K562 (cell line): Measurements from ENCODE around the gene ZFPM1. TPM values are rescaled to one million over a fixed set of nuclear protein-coding genes. Genes with fewer than 3 reads are reported as not detected.

Experiments used
- E2F3 ChIP-seq: fragments of 250-450 bp; sonication (Bioruptor Pico); IDR thresholded peaks from 2 replicates; pipeline ENCODE4 v1.4.0; 2020; ENCODE audit warnings: mild to moderate bottlenecking
- FIP1L1 ChIP-seq: fragments of 200-400 bp; formaldehyde crosslinking; IDR thresholded peaks from 2 replicates; pipeline ENCODE4 v1.6.1; 2018; ENCODE audit warnings: mild to moderate bottlenecking, low read depth, low read length; ENCODE audit not compliant: poor library complexity, severe bottlenecking
- FOS ChIP-seq: IDR thresholded peaks from 3 replicates; pipeline ENCODE4 v1.6.1; 2011; ENCODE audit not compliant: insufficient read length; ENCODE audit errors: extremely low read depth
- HCFC1 ChIP-seq: IDR thresholded peaks from 2 replicates; pipeline ENCODE4 v1.6.1; 2012; ENCODE audit warnings: low read depth, low read length, improper control_type of control experiment
- HMG20B ChIP-seq: fragments of 250-450 bp; sonication (Bioruptor Pico); IDR thresholded peaks from 2 replicates; pipeline ENCODE4 v1.5.0; 2021; ENCODE audit warnings: mild to moderate bottlenecking
- HOXB6 ChIP-seq: fragments of 250-450 bp; sonication (Bioruptor Pico); IDR thresholded peaks from 2 replicates; pipeline ENCODE4 v1.5.1; 2022; ENCODE audit warnings: mild to moderate bottlenecking, borderline replicate concordance
- KDM1A ChIP-seq, 2 experiments: fragments of 450-650 bp; IDR thresholded peaks; 2 replicates each; pipeline ENCODE4 v1.6.1; 2016; ENCODE audit warnings: mild to moderate bottlenecking in 2 of 2
- MAFK ChIP-seq: IDR thresholded peaks from 2 replicates; pipeline ENCODE4 v1.6.1; 2011; ENCODE audit warnings: low read length, improper control_type of control experiment
- NCOA2 ChIP-seq, 2 experiments: fragments of 450-650 bp; IDR thresholded peaks; 2 replicates each; pipeline ENCODE4 v1.6.1; 2018; ENCODE audit warnings: mild to moderate bottlenecking in 2 of 2, moderate library complexity in 1 of 2; ENCODE audit not compliant: partially characterized antibody in 2 of 2
- NFIX ChIP-seq: fragments of 250-450 bp; sonication (Bioruptor Pico); IDR thresholded peaks from 2 replicates; pipeline ENCODE4 v1.4.0; 2020; ENCODE audit warnings: low read depth, mild to moderate bottlenecking, moderate library complexity
- POU5F1 ChIP-seq: fragments of 150-350 bp; IDR thresholded peaks from 2 replicates; pipeline ENCODE4 v1.6.1; 2014; ENCODE audit warnings: borderline replicate concordance, low read length, low read depth, mild to moderate bottlenecking; ENCODE audit not compliant: partially characterized antibody
- RCOR1 ChIP-seq, 2 experiments: IDR thresholded peaks; 2 replicates each; pipeline ENCODE4 v1.6.1; 2012; ENCODE audit warnings: low read depth in 2 of 2, low read length in 2 of 2, borderline replicate concordance in 1 of 2, improper control_type of control experiment in 1 of 2
- RUNX1 ChIP-seq: sonication (generic); IDR thresholded peaks from 2 replicates; pipeline ENCODE4 v1.6.1; 2016; ENCODE audit warnings: antibody characterized with exemption, low read depth
- TBP ChIP-seq: optimal IDR thresholded peaks from 2 replicates; pipeline ENCODE3; 2011; ENCODE audit warnings: low read depth, low read length, improper control_type of control experiment
- ZFP30 ChIP-seq: fragments of 250-450 bp; sonication (Bioruptor Pico); IDR thresholded peaks from 2 replicates; pipeline ENCODE4 v1.8.0; 2022; ENCODE audit warnings: moderate library complexity, mild to moderate bottlenecking, inconsistent platforms, borderline replicate concordance
- ZNF445 ChIP-seq: fragments of 250-450 bp; sonication (Bioruptor Pico); IDR thresholded peaks from 2 replicates; pipeline ENCODE4 v1.4.0; 2020; ENCODE audit warnings: low read depth, mild to moderate bottlenecking, moderate library complexity
- polyA plus RNA-seq, 8 experiments: library from polyadenylated mRNA; depleted of rRNA in 4 of 8; stranded (reverse) in 5 of 8; unstranded in 3 of 8; fragments of >200 nt; fragmentation: Nextera tagmentation in 2 of 8; fragmentation: Illumina TruSeq in 1 of 8; extraction: Ambion mirVana in 2 of 8; extraction: Trizol in 1 of 8; gene quantifications; 2 replicates each; pipeline versions ENCODE4 v1.2.1 to v1.2.3, GENCODE V29; 2011 to 2014; ENCODE audit warnings: inconsistent platforms in 1 of 8, missing spikeins in 1 of 8
- total RNA-seq, 7 experiments: library from RNA; depleted of rRNA in 6 of 7; stranded (reverse); fragments of >200 nt in 6 of 7; fragmentation: Illumina TruSeq in 2 of 7; extraction: Trizol in 2 of 7; gene quantifications; 2 replicates each; pipeline versions ENCODE4 v1.2.1 to v1.2.3, GENCODE V29; 2011 to 2021; ENCODE audit warnings: low replicate concordance in 1 of 7
- TF ChIP-seq, protein P1 (sequence below): sonication (generic); formaldehyde crosslinking; IDR thresholded peaks from 2 replicates; pipeline ENCODE4 v1.8.1; 2023; ENCODE audit warnings: mild to moderate bottlenecking, missing genetic modification reagents
- TF ChIP-seq, protein P2 (sequence below): fragments of 250-450 bp; sonication (Bioruptor Pico); IDR thresholded peaks from 2 replicates; pipeline ENCODE4 v1.8.0; 2021; ENCODE audit warnings: moderate library complexity, mild to moderate bottlenecking, inconsistent platforms
- TF ChIP-seq, protein P3 (sequence below): fragments of 250-450 bp; sonication (Bioruptor Pico); IDR thresholded peaks from 2 replicates; pipeline ENCODE4 v1.8.0; 2022; ENCODE audit warnings: inconsistent platforms, mild to moderate bottlenecking, moderate library complexity, borderline replicate concordance
- TF ChIP-seq, protein P4 (sequence below), 2 experiments: fragments of 150-350 bp in 1 of 2; IDR thresholded peaks; 2 replicates each; pipeline ENCODE4 v1.6.1; 2012 to 2016; ENCODE audit warnings: low read depth in 2 of 2, low read length in 2 of 2, mild to moderate bottlenecking in 1 of 2, moderate library complexity in 1 of 2

The ZFPM1 gene
- total and polyA plus RNA-seq, 9 of the 15 experiments (the other 6 are each of a cell fraction or from before 2014, with no cell fraction given): 0.03 to 35.9 (median 1.4) TPM

DNA sequence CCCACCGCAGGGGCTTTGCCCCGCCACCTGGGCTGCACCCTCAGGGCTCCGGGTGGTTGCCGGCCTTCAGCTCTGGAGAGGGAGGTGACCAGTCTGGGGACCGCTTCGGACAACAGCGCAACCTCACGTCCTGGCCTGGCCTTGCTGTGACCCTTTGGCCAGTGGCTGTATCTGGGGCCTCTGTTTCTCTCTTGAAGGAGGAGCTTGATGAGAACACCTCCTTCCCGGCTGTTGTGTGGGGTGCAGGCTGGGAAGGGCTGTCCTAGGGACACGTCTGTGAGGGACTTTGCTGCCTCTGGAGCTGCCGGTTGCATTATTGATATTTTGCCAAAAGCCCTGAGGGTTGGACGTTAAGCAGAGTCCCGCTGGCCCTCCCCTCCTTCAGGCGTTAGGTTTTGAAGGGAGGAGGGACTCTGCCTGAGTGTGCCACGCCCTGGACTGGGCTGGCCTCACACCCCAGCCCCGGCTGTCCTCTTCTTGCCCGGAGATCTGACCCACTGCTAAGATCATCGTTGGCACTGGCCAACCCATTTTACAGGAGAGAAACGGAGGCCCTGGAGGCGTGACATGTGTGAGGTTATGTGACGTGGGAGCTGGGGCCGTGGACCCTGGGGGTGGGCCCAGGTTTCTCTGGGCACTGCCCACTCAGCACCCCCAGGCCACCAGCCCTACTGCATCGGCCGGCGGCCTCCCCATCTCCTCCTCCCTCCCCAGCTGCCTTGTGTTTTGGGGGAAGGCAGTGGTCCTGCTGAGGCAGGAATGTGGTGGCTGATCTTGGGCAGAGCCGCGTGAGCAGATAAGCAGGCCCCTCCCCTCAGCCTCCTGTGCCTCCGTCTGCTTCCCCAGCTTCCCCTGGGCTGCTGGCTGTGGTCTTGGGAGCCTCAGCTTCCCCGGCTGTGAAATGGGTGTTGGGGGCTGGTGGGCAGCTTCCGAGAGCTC is 8.5 kb downstream of the ZFPM1 start (continued):
- TF ChIP-seq E2F3 (CRISPR knock-in tag): no peak
- TF ChIP-seq NCOA2 (IDR thresholded peaks at IDR 0.05; ENCODE audit: partially characterized antibody in 2 of 2): no peak
- no peak for TF ChIP-seq ZNF445 (CRISPR knock-in tag)
- TF ChIP-seq MAFK: no peak
- no peak for TF ChIP-seq ZFP30 (CRISPR knock-in tag)
- no peak for TF ChIP-seq POU5F1
- peak; percentile 65 to 75; a peak in 3 of 4 replicates for TF ChIP-seq KDM1A (IDR thresholded peaks at IDR 0.05)
- no peak for TF ChIP-seq FOS
- TF ChIP-seq NFIX (CRISPR knock-in tag): no peak
- TF ChIP-seq FIP1L1: no peak
- TF ChIP-seq TBP: peak; percentile 40
- TF ChIP-seq HMG20B (CRISPR knock-in tag): no peak
- no peak for TF ChIP-seq RUNX1
- TF ChIP-seq, protein P1, sequence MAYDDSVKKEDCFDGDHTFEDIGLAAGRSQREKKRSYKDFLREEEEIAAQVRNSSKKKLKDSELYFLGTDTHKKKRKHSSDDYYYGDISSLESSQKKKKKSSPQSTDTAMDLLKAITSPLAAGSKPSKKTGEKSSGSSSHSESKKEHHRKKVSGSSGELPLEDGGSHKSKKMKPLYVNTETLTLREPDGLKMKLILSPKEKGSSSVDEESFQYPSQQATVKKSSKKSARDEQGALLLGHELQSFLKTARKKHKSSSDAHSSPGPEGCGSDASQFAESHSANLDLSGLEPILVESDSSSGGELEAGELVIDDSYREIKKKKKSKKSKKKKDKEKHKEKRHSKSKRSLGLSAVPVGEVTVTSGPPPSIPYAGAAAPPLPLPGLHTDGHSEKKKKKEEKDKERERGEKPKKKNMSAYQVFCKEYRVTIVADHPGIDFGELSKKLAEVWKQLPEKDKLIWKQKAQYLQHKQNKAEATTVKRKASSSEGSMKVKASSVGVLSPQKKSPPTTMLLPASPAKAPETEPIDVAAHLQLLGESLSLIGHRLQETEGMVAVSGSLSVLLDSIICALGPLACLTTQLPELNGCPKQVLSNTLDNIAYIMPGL (CRISPR knock-in tag): no peak
- TF ChIP-seq HOXB6: no peak
- TF ChIP-seq HCFC1: no peak
- TF ChIP-seq, protein P2, sequence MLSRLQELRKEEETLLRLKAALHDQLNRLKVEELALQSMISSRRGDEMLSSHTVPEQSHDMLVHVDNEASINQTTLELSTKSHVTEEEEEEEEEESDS (CRISPR knock-in tag): no peak
- TF ChIP-seq, protein P3, sequence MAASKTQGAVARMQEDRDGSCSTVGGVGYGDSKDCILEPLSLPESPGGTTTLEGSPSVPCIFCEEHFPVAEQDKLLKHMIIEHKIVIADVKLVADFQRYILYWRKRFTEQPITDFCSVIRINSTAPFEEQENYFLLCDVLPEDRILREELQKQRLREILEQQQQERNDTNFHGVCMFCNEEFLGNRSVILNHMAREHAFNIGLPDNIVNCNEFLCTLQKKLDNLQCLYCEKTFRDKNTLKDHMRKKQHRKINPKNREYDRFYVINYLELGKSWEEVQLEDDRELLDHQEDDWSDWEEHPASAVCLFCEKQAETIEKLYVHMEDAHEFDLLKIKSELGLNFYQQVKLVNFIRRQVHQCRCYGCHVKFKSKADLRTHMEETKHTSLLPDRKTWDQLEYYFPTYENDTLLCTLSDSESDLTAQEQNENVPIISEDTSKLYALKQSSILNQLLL (CRISPR knock-in tag): no peak
- peak; percentile 33 to 83; a peak in 3 of 4 replicates for TF ChIP-seq RCOR1 (IDR thresholded peaks at IDR 0.05; ENCODE audit: borderline replicate concordance in 1 of 2, low read depth in 2 of 2, low read length in 2 of 2)
- TF ChIP-seq, protein P4, sequence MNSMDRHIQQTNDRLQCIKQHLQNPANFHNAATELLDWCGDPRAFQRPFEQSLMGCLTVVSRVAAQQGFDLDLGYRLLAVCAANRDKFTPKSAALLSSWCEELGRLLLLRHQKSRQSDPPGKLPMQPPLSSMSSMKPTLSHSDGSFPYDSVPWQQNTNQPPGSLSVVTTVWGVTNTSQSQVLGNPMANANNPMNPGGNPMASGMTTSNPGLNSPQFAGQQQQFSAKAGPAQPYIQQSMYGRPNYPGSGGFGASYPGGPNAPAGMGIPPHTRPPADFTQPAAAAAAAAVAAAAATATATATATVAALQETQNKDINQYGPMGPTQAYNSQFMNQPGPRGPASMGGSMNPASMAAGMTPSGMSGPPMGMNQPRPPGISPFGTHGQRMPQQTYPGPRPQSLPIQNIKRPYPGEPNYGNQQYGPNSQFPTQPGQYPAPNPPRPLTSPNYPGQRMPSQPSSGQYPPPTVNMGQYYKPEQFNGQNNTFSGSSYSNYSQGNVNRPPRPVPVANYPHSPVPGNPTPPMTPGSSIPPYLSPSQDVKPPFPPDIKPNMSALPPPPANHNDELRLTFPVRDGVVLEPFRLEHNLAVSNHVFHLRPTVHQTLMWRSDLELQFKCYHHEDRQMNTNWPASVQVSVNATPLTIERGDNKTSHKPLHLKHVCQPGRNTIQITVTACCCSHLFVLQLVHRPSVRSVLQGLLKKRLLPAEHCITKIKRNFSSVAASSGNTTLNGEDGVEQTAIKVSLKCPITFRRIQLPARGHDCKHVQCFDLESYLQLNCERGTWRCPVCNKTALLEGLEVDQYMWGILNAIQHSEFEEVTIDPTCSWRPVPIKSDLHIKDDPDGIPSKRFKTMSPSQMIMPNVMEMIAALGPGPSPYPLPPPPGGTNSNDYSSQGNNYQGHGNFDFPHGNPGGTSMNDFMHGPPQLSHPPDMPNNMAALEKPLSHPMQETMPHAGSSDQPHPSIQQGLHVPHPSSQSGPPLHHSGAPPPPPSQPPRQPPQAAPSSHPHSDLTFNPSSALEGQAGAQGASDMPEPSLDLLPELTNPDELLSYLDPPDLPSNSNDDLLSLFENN (IDR thresholded peaks at IDR 0.05; ENCODE audit: low read depth in 2 of 2, low read length in 2 of 2): no peak
